ENCODE data around the gene TMEM50B. TPM values are rescaled to one million over a fixed set of nuclear protein-coding genes. Genes with fewer than 3 reads are reported as not detected.

TMEM50B gene
- total RNA-seq, 1 experiment from 2014 or later: 18.9 TPM

- Histone ChIP-seq H3K4me1 (ENCODE audit: insufficient read depth, low read length, poor library complexity, severe bottlenecking) (no peaks in the 10 kb centered on the region), H3K27ac (ENCODE audit: low read depth, low read length, poor library complexity, severe bottlenecking) (no peak overlapping the region), H3K27me3 (replicated peaks; ENCODE audit: insufficient read depth, low read depth, low read length, poor library complexity) (no peaks in the 10 kb centered on the region), H3K9me3 (ENCODE audit: low read depth, low read length, poor library complexity, severe bottlenecking) (no peaks in the 10 kb centered on the region), H3K4me3 (ENCODE audit: low read depth, low read length, poor library complexity, severe bottlenecking) (no peak overlapping the region), H3K36me3 (ENCODE audit: insufficient read depth, low read length, poor library complexity, severe bottlenecking) (peaks cover 63% of the 10 kb centered on the region)
- DNase-seq (ENCODE audit: low spot score): no peak
- ChIA-PET POLR2A (ENCODE audit: low non-redundant PET) (no interaction called here), CTCF (no interaction called here)
- intact Hi-C loops (cut with micrococcal nuclease; ENCODE audit: unreplicated experiment): no loop called here
- TF ChIP-seq, protein P1, sequence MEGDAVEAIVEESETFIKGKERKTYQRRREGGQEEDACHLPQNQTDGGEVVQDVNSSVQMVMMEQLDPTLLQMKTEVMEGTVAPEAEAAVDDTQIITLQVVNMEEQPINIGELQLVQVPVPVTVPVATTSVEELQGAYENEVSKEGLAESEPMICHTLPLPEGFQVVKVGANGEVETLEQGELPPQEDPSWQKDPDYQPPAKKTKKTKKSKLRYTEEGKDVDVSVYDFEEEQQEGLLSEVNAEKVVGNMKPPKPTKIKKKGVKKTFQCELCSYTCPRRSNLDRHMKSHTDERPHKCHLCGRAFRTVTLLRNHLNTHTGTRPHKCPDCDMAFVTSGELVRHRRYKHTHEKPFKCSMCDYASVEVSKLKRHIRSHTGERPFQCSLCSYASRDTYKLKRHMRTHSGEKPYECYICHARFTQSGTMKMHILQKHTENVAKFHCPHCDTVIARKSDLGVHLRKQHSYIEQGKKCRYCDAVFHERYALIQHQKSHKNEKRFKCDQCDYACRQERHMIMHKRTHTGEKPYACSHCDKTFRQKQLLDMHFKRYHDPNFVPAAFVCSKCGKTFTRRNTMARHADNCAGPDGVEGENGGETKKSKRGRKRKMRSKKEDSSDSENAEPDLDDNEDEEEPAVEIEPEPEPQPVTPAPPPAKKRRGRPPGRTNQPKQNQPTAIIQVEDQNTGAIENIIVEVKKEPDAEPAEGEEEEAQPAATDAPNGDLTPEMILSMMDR (conservative IDR thresholded peaks at IDR 0.05; ENCODE audit: low read depth, low read length): no peak
- no peak for TF ChIP-seq EZH2 (IDR thresholded peaks at IDR 0.05; ENCODE audit: borderline replicate concordance, low read depth, low read length, poor library complexity, severe bottlenecking)
- BruUV-seq (replicated peaks): no TSS peak
Observed at GRCh38 chr21:33522297-33522952, 42.7 kb upstream of the TMEM50B start.

- intact Hi-C loops (cut with micrococcal nuclease; ENCODE audit: unreplicated experiment): no loop called here
- H3K27ac ChIP-seq (ENCODE audit: low read depth, low read length, poor library complexity, severe bottlenecking): no peak overlapping the region
- peaks cover 72% of the 10 kb centered on the region for H3K36me3 ChIP-seq (ENCODE audit: insufficient read depth, low read length, poor library complexity, severe bottlenecking)
- H3K4me1 ChIP-seq (ENCODE audit: insufficient read depth, low read length, poor library complexity, severe bottlenecking): no peaks in the 10 kb centered on the region
- ChIA-PET CTCF (no interaction called here), POLR2A (ENCODE audit: low non-redundant PET) (no interaction called here)
- no TSS peak for BruUV-seq (replicated peaks)
- no peaks in the 10 kb centered on the region for H3K9me3 ChIP-seq (ENCODE audit: low read depth, low read length, poor library complexity, severe bottlenecking)
- H3K27me3 ChIP-seq (replicated peaks; ENCODE audit: insufficient read depth, low read depth, low read length, poor library complexity): no peaks in the 10 kb centered on the region
- TF ChIP-seq EZH2 (IDR thresholded peaks at IDR 0.05; ENCODE audit: borderline replicate concordance, low read depth, low read length, poor library complexity, severe bottlenecking): no peak
- TF ChIP-seq, protein P1 (conservative IDR thresholded peaks at IDR 0.05; ENCODE audit: low read depth, low read length): no peak
- no peak for DNase-seq (ENCODE audit: low spot score)
- no peak overlapping the region for H3K4me3 ChIP-seq (ENCODE audit: low read depth, low read length, poor library complexity, severe bottlenecking)
Observed at GRCh38 chr21:33518899-33519298, 39.1 kb upstream of the TMEM50B start.

DNA sequence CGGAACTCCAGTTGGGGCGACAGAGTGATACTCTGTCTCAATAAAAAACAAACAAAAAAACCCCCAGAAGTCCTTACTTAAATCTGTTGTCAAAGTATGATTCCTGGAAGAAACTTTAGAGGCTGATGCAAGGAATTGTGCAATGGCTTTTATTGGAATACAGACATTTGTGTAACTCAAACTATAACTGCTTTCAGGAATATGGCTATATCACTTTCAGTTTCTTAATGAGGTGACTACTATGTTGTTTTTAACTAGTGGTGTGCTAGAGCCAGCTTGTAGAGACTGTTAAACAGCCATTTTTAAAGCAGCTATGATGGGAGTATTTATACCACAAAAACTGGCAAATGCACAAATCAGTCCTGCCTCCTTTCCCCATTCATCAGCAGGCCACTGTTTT, 34.5 kb upstream of the TMEM50B start:
- no TSS peak for BruUV-seq (replicated peaks)
- Histone ChIP-seq H3K4me3 (ENCODE audit: low read depth, low read length, poor library complexity, severe bottlenecking) (no peak overlapping the region), H3K36me3 (ENCODE audit: insufficient read depth, low read length, poor library complexity, severe bottlenecking) (peaks cover 87% of the 10 kb centered on the region), H3K27me3 (replicated peaks; ENCODE audit: insufficient read depth, low read depth, low read length, poor library complexity) (no peaks in the 10 kb centered on the region), H3K9me3 (ENCODE audit: low read depth, low read length, poor library complexity, severe bottlenecking) (no peaks in the 10 kb centered on the region), H3K27ac (ENCODE audit: low read depth, low read length, poor library complexity, severe bottlenecking) (no peak overlapping the region), H3K4me1 (ENCODE audit: insufficient read depth, low read length, poor library complexity, severe bottlenecking) (no peaks in the 10 kb centered on the region)
- no peak for DNase-seq (ENCODE audit: low spot score)
- intact Hi-C loops (cut with micrococcal nuclease; ENCODE audit: unreplicated experiment): no loop called here
- ChIA-PET CTCF (no interaction called here), POLR2A (ENCODE audit: low non-redundant PET) (no interaction called here)
- TF ChIP-seq, protein P1 (conservative IDR thresholded peaks at IDR 0.05; ENCODE audit: low read depth, low read length): no peak
- TF ChIP-seq EZH2 (IDR thresholded peaks at IDR 0.05; ENCODE audit: borderline replicate concordance, low read depth, low read length, poor library complexity, severe bottlenecking): no peak

Data from A673 (cell line).